Glutamatergic neuron (in vitro differentiated cells): ENCODE measurements around the gene GSG1L. TPM values are rescaled to one million over a fixed set of nuclear protein-coding genes. Genes with fewer than 3 reads are reported as not detected.

Experiments
- DNase-seq: peaks from one replicate; pipeline ENCODE4 v3.0.0; 2022
- H3K27ac Mint-ChIP-seq: one replicate; pipeline ENCODE4 v1.8.0; 2020; ENCODE audit warnings: mild to moderate bottlenecking, mixed read lengths, inconsistent platforms; ENCODE audit not compliant: unreplicated experiment
- H3K27me3 Mint-ChIP-seq: one replicate; pipeline ENCODE4 v1.8.0; 2020; ENCODE audit warnings: mild to moderate bottlenecking, moderate library complexity, mixed read lengths, inconsistent platforms; ENCODE audit not compliant: unreplicated experiment
- H3K36me3 Mint-ChIP-seq: one replicate; pipeline ENCODE4 v1.8.0; 2020; ENCODE audit warnings: mild to moderate bottlenecking, mixed read lengths, inconsistent platforms; ENCODE audit not compliant: unreplicated experiment
- H3K4me1 Mint-ChIP-seq: one replicate; pipeline ENCODE4 v1.8.0; 2020; ENCODE audit warnings: mild to moderate bottlenecking, low read depth, mixed read lengths, inconsistent platforms; ENCODE audit not compliant: unreplicated experiment
- H3K4me3 Mint-ChIP-seq: one replicate; pipeline ENCODE4 v1.8.0; 2020; ENCODE audit warnings: mild to moderate bottlenecking, mixed read lengths, inconsistent platforms; ENCODE audit not compliant: unreplicated experiment
- H3K9me3 Mint-ChIP-seq: one replicate; pipeline ENCODE4 v1.8.0; 2020; ENCODE audit warnings: mild to moderate bottlenecking, moderate library complexity, mixed read lengths, inconsistent platforms; ENCODE audit not compliant: unreplicated experiment
- total RNA-seq: library from RNA; stranded (reverse); fragmentation: NEBNext Ultra II Directional; extraction: Animal tissue kit (Norgen Biotek cat#: 25700); gene quantifications from one replicate; pipeline ENCODE4 v1.2.1, GENCODE V29; 2021; ENCODE audit not compliant: unreplicated experiment
- TF ChIP-seq, protein P1 (sequence below): fragments of 200-600 bp; sonication (generic); IDR thresholded peaks from one replicate; pipeline ENCODE4 v1.5.0; 2021; ENCODE audit not compliant: partially characterized antibody, unreplicated experiment

Gene GSG1L
- total RNA-seq, 1 donor from 2014 or later = 0.91 TPM

DNA sequence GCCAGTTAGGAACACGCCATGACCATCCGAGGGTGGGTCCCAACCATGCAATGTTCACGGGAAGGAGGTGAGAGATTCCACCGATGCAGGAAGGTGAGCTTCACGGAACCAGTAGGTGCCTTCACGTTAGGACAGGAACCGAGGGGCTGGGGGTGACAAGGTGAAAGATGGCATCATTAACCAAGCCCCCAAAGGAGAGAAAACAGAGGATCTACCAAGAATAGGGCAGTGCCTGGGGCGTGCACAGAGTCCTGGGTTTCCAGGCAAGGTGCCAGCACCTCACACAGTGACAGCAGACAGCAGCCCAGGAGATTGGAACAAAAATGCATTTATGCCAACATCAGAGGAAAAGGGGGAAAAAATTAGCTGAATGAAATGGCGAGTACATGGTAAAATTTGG lies 137.9 kb downstream of the GSG1L start:
- Mint-ChIP-seq H3K36me3 (no peaks in the 10 kb centered on the region), H3K4me1 (peaks cover 25% of the 10 kb centered on the region), H3K9me3 (peaks cover 2% of the 10 kb centered on the region), H3K4me3 (no peak overlapping the region), H3K27ac (no peak overlapping the region), H3K27me3 (peaks cover 9% of the 10 kb centered on the region)
- TF ChIP-seq, protein P1, sequence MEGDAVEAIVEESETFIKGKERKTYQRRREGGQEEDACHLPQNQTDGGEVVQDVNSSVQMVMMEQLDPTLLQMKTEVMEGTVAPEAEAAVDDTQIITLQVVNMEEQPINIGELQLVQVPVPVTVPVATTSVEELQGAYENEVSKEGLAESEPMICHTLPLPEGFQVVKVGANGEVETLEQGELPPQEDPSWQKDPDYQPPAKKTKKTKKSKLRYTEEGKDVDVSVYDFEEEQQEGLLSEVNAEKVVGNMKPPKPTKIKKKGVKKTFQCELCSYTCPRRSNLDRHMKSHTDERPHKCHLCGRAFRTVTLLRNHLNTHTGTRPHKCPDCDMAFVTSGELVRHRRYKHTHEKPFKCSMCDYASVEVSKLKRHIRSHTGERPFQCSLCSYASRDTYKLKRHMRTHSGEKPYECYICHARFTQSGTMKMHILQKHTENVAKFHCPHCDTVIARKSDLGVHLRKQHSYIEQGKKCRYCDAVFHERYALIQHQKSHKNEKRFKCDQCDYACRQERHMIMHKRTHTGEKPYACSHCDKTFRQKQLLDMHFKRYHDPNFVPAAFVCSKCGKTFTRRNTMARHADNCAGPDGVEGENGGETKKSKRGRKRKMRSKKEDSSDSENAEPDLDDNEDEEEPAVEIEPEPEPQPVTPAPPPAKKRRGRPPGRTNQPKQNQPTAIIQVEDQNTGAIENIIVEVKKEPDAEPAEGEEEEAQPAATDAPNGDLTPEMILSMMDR = no peak
- no peak for DNase-seq

DNA sequence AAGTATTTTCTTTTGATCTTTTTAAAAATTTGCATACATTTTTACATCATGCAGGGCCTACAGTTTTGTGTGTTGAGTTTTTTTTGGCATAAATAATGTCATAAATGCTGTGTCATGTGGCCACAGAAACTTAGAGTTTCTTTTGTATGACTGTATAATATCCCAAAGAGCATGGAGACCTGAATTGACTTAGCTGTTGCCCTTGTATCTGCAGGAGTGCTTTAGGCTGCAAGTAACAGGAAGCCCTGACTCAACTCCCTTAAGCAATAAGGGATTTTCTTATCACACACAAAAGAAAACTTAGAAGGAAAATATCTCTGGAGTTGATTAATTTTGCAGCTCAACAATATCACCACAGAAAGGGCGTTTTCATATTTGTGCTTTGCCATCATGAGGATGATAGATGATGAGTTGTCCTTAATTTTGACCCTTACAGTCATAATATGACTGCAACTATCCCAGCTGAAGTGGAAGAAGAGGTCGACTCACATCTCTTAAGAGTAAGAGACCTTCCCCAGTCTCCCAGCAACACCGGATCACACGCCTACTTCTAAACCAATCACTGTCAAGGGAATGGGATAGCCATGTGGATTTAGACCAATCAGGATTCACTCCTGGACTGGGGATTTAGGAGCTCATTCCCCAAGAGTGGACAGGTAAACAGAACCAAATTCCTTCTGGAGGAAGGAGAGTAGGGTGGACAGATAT lies 138.9 kb downstream of the GSG1L start:
- H3K9me3 Mint-ChIP-seq = peaks cover 2% of the 10 kb centered on the region
- H3K36me3 Mint-ChIP-seq = no peaks in the 10 kb centered on the region
- TF ChIP-seq, protein P1 = no peak
- DNase-seq = no peak
- no peak overlapping the region for H3K27ac Mint-ChIP-seq
- H3K4me3 Mint-ChIP-seq = no peak overlapping the region
- peaks cover 12% of the 10 kb centered on the region for H3K27me3 Mint-ChIP-seq
- peaks cover 34% of the 10 kb centered on the region for H3K4me1 Mint-ChIP-seq

DNA sequence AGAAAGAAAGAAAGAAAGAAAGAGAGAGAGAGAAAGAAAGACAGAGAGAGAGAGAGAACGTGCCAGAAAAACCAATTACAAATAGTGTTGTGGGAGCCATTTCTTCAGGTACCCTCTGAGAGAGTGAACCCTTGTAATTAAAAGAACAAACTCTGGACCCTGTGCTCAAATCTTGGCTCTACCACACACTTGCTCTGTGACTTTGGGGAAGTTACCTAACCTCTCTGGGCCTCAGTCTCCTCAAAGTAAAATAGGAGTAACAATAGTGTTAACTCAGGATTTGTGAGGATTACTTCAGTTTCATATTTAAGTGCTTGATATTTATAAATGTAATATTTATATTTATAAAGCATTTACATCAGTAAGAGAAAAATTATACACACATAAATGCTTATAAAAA lies 139.8 kb downstream of the GSG1L start:
- Mint-ChIP-seq H3K36me3 (peaks cover 4% of the 10 kb centered on the region), H3K9me3 (peaks cover 4% of the 10 kb centered on the region), H3K27me3 (peaks cover 15% of the 10 kb centered on the region), H3K27ac (no peak overlapping the region), H3K4me3 (no peak overlapping the region), H3K4me1 (peaks cover 39% of the 10 kb centered on the region)
- DNase-seq = no peak
- TF ChIP-seq, protein P1 = no peak

DNA sequence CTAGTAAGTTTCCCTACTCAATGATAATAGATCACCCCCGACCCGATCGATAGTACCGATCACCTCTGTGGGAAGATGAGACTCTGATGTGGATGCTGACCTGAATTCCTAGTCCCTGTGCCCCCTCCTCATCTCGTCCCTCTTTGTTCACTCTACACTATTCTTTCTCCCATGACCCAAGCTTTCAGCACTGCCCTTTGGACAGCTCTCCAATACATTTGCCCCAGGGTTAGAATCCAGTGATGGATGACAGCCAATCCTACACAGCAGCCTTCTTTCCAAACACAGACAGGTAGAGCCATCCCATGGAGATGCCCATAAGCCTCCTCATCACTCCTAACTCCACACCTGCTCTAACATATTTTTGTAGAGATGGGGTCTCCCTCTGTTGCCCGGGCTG lies 141.1 kb downstream of the GSG1L start:
- Mint-ChIP-seq H3K27me3 (peaks cover 15% of the 10 kb centered on the region), H3K4me3 (no peak overlapping the region), H3K36me3 (peaks cover 4% of the 10 kb centered on the region), H3K4me1 (peaks cover 39% of the 10 kb centered on the region), H3K9me3 (peaks cover 2% of the 10 kb centered on the region), H3K27ac (no peak overlapping the region)
- no peak for DNase-seq
- TF ChIP-seq, protein P1 = no peak

DNA sequence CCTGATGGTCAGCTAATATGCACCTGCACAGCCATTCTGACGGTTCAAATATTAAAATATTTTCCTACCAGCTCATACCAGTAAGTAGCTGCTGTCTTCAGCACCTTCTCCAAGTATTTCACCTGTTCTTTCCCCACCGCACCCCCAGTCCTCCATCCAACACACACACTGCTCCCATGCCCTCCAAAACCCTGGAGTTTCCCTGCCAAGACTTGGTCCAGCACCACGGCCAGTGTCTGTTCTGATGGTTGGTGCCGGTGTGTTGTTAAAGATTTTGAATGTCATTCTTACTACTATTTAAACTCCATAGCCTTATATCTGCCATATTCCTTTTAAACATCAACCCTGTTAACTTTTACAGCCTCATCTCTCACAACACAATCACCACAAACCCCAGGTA lies 142.4 kb downstream of the GSG1L start:
- Mint-ChIP-seq H3K27me3 (peaks cover 17% of the 10 kb centered on the region), H3K4me1 (peaks cover 31% of the 10 kb centered on the region), H3K27ac (no peak overlapping the region), H3K9me3 (peaks cover 2% of the 10 kb centered on the region), H3K4me3 (peak overlapping the region; percentile 19), H3K36me3 (peaks cover 4% of the 10 kb centered on the region)
- TF ChIP-seq, protein P1 = no peak
- no peak for DNase-seq
